Stimulated activated CD4-positive, alpha-beta T cell treated with anti-CD3 and anti-CD28 coated beads, Interleukin-4, amount 100 ng/mL, for 48 hours (primary cell): Measurements from ENCODE around the gene SAE1.
"Not testable (repeated sequence)": the region's sequence is repeated elsewhere in the genome, so short reads cannot be mapped to it uniquely, and the experiment has no call there.

Experiments
- DNase-seq, 2 donors: peaks; one replicate each; pipeline ENCODE4 v3.0.0-alpha.2; 2020; ENCODE audit warnings: low read depth in 2 of 2

SAE1 gene

GRCh38 chr19:47240996-47241918 lies 110.6 kb downstream of the SAE1 start:
- DNase-seq, result peak; percentile 81 to 82

GRCh38 chr19:47241919-47242577 lies 111.4 kb downstream of the SAE1 start:
- no peak for DNase-seq

- DNase-seq, result no peak
Measured at GRCh38 chr19:47243364-47243775, 112.7 kb downstream of the SAE1 start.

GRCh38 chr19:47243776-47244547 lies 113.3 kb downstream of the SAE1 start:
- peak; percentile 86 to 90 for DNase-seq

GRCh38 chr19:47247308-47247990 lies 116.8 kb downstream of the SAE1 start:
- DNase-seq, result peak; percentile 72 to 85

- not testable (repeated sequence) for DNase-seq
Measured at GRCh38 chr19:47253016-47253415, 122.4 kb downstream of the SAE1 start.

GRCh38 chr19:47253467-47253881 lies 122.8 kb downstream of the SAE1 start:
- no peak for DNase-seq

- no peak for DNase-seq
Measured at GRCh38 chr19:47253970-47254369, 123.3 kb downstream of the SAE1 start.

GRCh38 chr19:47255879-47256692 lies 125.5 kb downstream of the SAE1 start, which contains the start of gene CCDC9:
TSS of gene CCDC9 (plus strand) at chr19:47256525. CDS start at chr19:47258401, 1,876 bp downstream.
- DNase-seq, result peak; percentile 93 to 95

- peak; percentile 100 for DNase-seq
Measured at GRCh38 chr19:47256693-47257410, 126.2 kb downstream of the SAE1 start.

GRCh38 chr19:47257411-47258169 lies 127.0 kb downstream of the SAE1 start:
- no peak for DNase-seq

- DNase-seq, result no peak
Measured at GRCh38 chr19:47258434-47258833, 127.8 kb downstream of the SAE1 start.

- DNase-seq, result no peak
Measured at GRCh38 chr19:47258895-47259555, 128.4 kb downstream of the SAE1 start.
